Endothelial cell of umbilical vein (primary cell): ENCODE data around the gene SUFU. TPM values are rescaled to one million over a fixed set of nuclear protein-coding genes. Genes with fewer than 3 reads are reported as not detected.

Source experiments
- BruUV-seq: library from RNA; stranded (reverse); fragments of 400-500 nt; replicated peaks from 2 replicates; lab custom pipeline; 2021; lab: Mats Ljungman, UMichigan
- CTCF ChIA-PET: fragments of 300-600, 350-600 bp; sonication (Branson Sonifier 250); formaldehyde crosslinking; loops from one replicate; lab custom pipeline; 2021; ENCODE audit warnings: antibody characterized with exemption, inconsistent platforms; lab: Charles Lee
- POLR2A ChIA-PET: fragments of 300-600, 350-600 bp; sonication (Branson Sonifier 250); formaldehyde crosslinking; loops from one replicate; lab custom pipeline; 2021; ENCODE audit warnings: antibody characterized with exemption, inconsistent platforms; lab: Charles Lee
- DNase-seq: peaks from one replicate; pipeline ENCODE4 v3.0.0-alpha.2; 2011; ENCODE audit warnings: low read depth, low spot score
- FAIRE-seq: peaks from 2 replicates; lab custom pipeline; 2011; peaks lifted over from hg19 to GRCh38; lab: Jason Lieb, UNC
- H2AFZ ChIP-seq: 2 replicates; pipeline ENCODE4 v1.6.0; 2012; ENCODE audit warnings: low read depth, low read length, control low read depth, inconsistent platforms
- H3K27ac ChIP-seq: 2 replicates; pipeline ENCODE4 v1.5.1; 2011; ENCODE audit warnings: low read depth, mild to moderate bottlenecking, control low read depth, low read length, moderate library complexity; ENCODE audit not compliant: insufficient read depth
- H3K27me3 ChIP-seq, 2 experiments: 2 replicates each; pipeline versions ENCODE4 v1.6.0 to v1.6.1; 2011; ENCODE audit warnings: low read length in 2 of 2, mixed read lengths in 1 of 2; ENCODE audit not compliant: control insufficient read depth in 2 of 2, insufficient read depth in 2 of 2
- H3K36me3 ChIP-seq, 2 experiments: 2 replicates in 1 of 2; 3 replicates in 1 of 2; pipeline ENCODE4 v1.5.1; 2011; ENCODE audit warnings: low read length in 2 of 2, mild to moderate bottlenecking in 1 of 2, moderate library complexity in 1 of 2; ENCODE audit not compliant: control insufficient read depth in 2 of 2, insufficient read depth in 2 of 2; ENCODE audit errors: extremely low read depth in 1 of 2
- H3K4me1 ChIP-seq: 3 replicates; pipeline ENCODE4 v1.5.1; 2011; ENCODE audit warnings: mild to moderate bottlenecking, low read length; ENCODE audit not compliant: control insufficient read depth, insufficient read depth; ENCODE audit errors: extremely low read depth
- H3K4me2 ChIP-seq: 2 replicates; pipeline ENCODE4 v1.6.1; 2011; ENCODE audit warnings: low read length, control low read depth, mixed read lengths; ENCODE audit not compliant: insufficient read depth
- H3K4me3 ChIP-seq, 3 experiments: fragments of 200-600 bp in 1 of 3; sonication (generic), shearing (Covaris generic) in 1 of 3; replicated peaks in 1 of 3; 2 replicates each; pipeline ENCODE4 v1.5.1; 2011 to 2016; ENCODE audit warnings: control low read depth in 3 of 3, low read length in 3 of 3, mild to moderate bottlenecking in 2 of 3, inconsistent platforms in 1 of 3, low read depth in 1 of 3, moderate library complexity in 1 of 3; ENCODE audit not compliant: insufficient read depth in 1 of 3
- H3K79me2 ChIP-seq: 2 replicates; pipeline ENCODE4 v1.6.0; 2012; ENCODE audit warnings: low read length, inconsistent platforms; ENCODE audit not compliant: control insufficient read depth, insufficient read depth
- H3K9ac ChIP-seq: replicated peaks from 2 replicates; pipeline ENCODE3; 2011; ENCODE audit warnings: low read length, control low read depth; ENCODE audit not compliant: insufficient read depth; ENCODE audit errors: extremely low read depth
- H3K9me1 ChIP-seq: replicated peaks from 3 replicates; pipeline ENCODE4 v1.6.0; 2011; ENCODE audit warnings: mild to moderate bottlenecking, low read length; ENCODE audit not compliant: control insufficient read depth, insufficient read depth; ENCODE audit errors: extremely low read depth
- H3K9me3 ChIP-seq: replicated peaks from 2 replicates; pipeline ENCODE4 v1.5.1; 2012; ENCODE audit warnings: low read length, inconsistent platforms; ENCODE audit not compliant: control insufficient read depth, insufficient read depth
- H4K20me1 ChIP-seq: replicated peaks from 2 replicates; pipeline ENCODE3; 2011; ENCODE audit warnings: mild to moderate bottlenecking, low read length; ENCODE audit not compliant: control insufficient read depth, insufficient read depth; ENCODE audit errors: extremely low read depth
- CTCF ChIP-seq, 2 donors: IDR thresholded peaks; 1 replicate in 1 of 2; 2 replicates in 1 of 2; pipeline ENCODE4 v1.5.1; 2011; ENCODE audit warnings: low read length in 2 of 2, mild to moderate bottlenecking in 2 of 2, moderate library complexity in 2 of 2, control low read depth in 1 of 2, inconsistent platforms in 1 of 2, low read depth in 1 of 2; ENCODE audit not compliant: insufficient read depth in 1 of 2; ENCODE audit errors: extremely low read depth in 1 of 2
- EZH2 ChIP-seq: IDR thresholded peaks from 2 replicates; pipeline ENCODE4 v1.6.1; 2012; ENCODE audit warnings: borderline replicate concordance, low read depth, mild to moderate bottlenecking, moderate library complexity, low read length, inconsistent platforms; ENCODE audit not compliant: severe bottlenecking
- FOS ChIP-seq: IDR thresholded peaks from 2 replicates; pipeline ENCODE4 v1.6.1; 2011; ENCODE audit warnings: mild to moderate bottlenecking, low read length, moderate library complexity, borderline replicate concordance; ENCODE audit not compliant: insufficient read depth
- GATA2 ChIP-seq: IDR thresholded peaks from 2 replicates; pipeline ENCODE4 v1.7.0; 2011; ENCODE audit warnings: low read depth, mild to moderate bottlenecking, moderate library complexity, mixed read lengths, low read length; ENCODE audit not compliant: insufficient read length, insufficient read depth
- JUN ChIP-seq: IDR thresholded peaks from 2 replicates; pipeline ENCODE4 v1.6.1; 2011; ENCODE audit warnings: borderline replicate concordance, low read depth; ENCODE audit not compliant: insufficient read length, insufficient read depth
- MAX ChIP-seq: IDR thresholded peaks from 2 replicates; pipeline ENCODE4 v1.6.1; 2011; ENCODE audit not compliant: insufficient read depth, insufficient read length
- MYC ChIP-seq: IDR thresholded peaks from one replicate; pipeline ENCODE4 v1.6.1; 2011; ENCODE audit warnings: mild to moderate bottlenecking, low read depth, low read length
- POLR2A ChIP-seq: IDR thresholded peaks from 2 replicates; pipeline ENCODE4 v1.6.1; 2012; ENCODE audit warnings: low read depth, mild to moderate bottlenecking, control low read depth, low read length
- POLR2AphosphoS5 ChIP-seq: IDR thresholded peaks from 2 replicates; pipeline ENCODE4 v1.6.1; 2012; ENCODE audit warnings: low read depth, mild to moderate bottlenecking, control low read depth, low read length, moderate library complexity; ENCODE audit not compliant: insufficient read depth
- dilution Hi-C: fragments of 300-500 bp; cut with MboI; formaldehyde crosslinking; loops from one replicate; pipeline ENCODE4 v1.15.0; 2019; ENCODE audit warnings: low sequenced_read_pairs; ENCODE audit not compliant: extremely low pct_ligation_motif_present
- intact Hi-C: fragments of 100-400 bp; cut with micrococcal nuclease; formaldehyde crosslinking; loops from one replicate; pipeline ENCODE4 v1.10.0; 2022
- polyA plus RNA-seq, 4 experiments: library from polyadenylated mRNA; depleted of rRNA in 3 of 4; stranded (reverse) in 3 of 4; unstranded in 1 of 4; fragments of >200 nt; gene quantifications; 2 replicates each; pipeline versions ENCODE4 v1.2.1 to v1.2.3, GENCODE V29; 2011 to 2012; ENCODE audit warnings: missing spikeins in 1 of 4
- total RNA-seq: library from RNA; stranded (reverse); gene quantifications from 2 replicates; pipeline ENCODE4 v1.2.3, GENCODE V29; 2021

Gene SUFU
- total and polyA plus RNA-seq, 2 donors (not counting 3 experiments of a cell fraction or from before 2014, with no cell fraction given), result 10.1 to 16.3 TPM

- ChIA-PET CTCF (interaction anchor here (1.5 to 6.6 kb wide), 3 partner anchors 75 to 188 kb away, joined by 3 to 261 read pairs (median 44); partner anchors contain the start of genes ACTR1A, NFKB2 and SUFU), POLR2A (no interaction called here)
- no peak overlapping the region for H3K4me2 ChIP-seq
- H3K79me2 ChIP-seq, result no peaks in the 10 kb centered on the region
- no peaks in the 10 kb centered on the region for H3K27me3 ChIP-seq
- no peak for FAIRE-seq
- no peak overlapping the region for H3K27ac ChIP-seq
- no peak overlapping the region for H3K9ac ChIP-seq
- dilution Hi-C loops, result no loop called here
- no peaks in the 10 kb centered on the region for H3K9me3 ChIP-seq
- H4K20me1 ChIP-seq, result no peaks in the 10 kb centered on the region
- H3K4me3 ChIP-seq, result no peak overlapping the region
- H2AFZ ChIP-seq, result no peak overlapping the region
- intact Hi-C loops, result loop anchor here (5.0 to 10.0 kb wide), 2 partner anchors 349 to 417 kb away; no protein-coding TSS in a partner anchor
- TF ChIP-seq POLR2AphosphoS5 (no peak), FOS (no peak), POLR2A (no peak), CTCF (IDR thresholded peaks at IDR 0.05; ENCODE audit: extremely low read depth in 1 of 2, insufficient read depth in 1 of 2, low read depth in 1 of 2, low read length in 2 of 2) (no peak), EZH2 (no peak), MYC (no peak), GATA2 (no peak), JUN (no peak), MAX (no peak)
- no peaks in the 10 kb centered on the region for H3K9me1 ChIP-seq
- no TSS peak for BruUV-seq
- H3K36me3 ChIP-seq, result no peaks in the 10 kb centered on the region
- DNase-seq, result no peak
- peaks cover 16% of the 10 kb centered on the region for H3K4me1 ChIP-seq
Observed at GRCh38 chr10:102581401-102581800, 77.6 kb downstream of the SUFU start.
